ENCODE results near the gene FOXP1.
"Not testable (repeated sequence)": the region's sequence is repeated elsewhere in the genome, so short reads cannot be mapped to it uniquely, and the experiment has no call there.

FOXP1 gene

GRCh38 chr3:71325715-71326114 is 257.8 kb downstream of the FOXP1 start:
- no peak for DNase-seq

- DNase-seq, result not testable (repeated sequence)
Observed at GRCh38 chr3:71324224-71324623, 259.3 kb downstream of the FOXP1 start.

GRCh38 chr3:71323558-71323957 is 260.0 kb downstream of the FOXP1 start:
- no peak for DNase-seq

GRCh38 chr3:71322154-71322553 is 261.4 kb downstream of the FOXP1 start:
- no peak for DNase-seq

DNA sequence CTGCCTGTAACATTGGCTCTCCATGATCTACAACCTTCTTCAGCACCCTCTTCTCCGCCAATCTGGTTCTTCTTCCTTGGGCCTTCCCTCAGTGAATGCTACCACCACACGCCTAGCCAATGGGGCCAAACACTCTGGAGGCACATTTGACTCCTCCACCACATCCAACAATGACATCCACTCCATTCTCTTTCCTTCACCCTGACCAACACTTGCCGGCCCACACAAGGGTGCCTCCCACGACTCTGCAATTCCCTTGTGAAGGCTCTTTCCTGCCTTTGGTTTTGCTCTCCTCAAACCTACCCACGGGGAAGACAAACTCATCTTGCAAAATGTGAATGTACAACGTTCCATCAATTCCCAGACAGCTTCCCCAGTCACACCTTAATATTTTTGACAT is 263.8 kb downstream of the FOXP1 start:
- DNase-seq, result no peak

- DNase-seq, result no peak
Observed at GRCh38 chr3:71318458-71318827, 265.1 kb downstream of the FOXP1 start.

- no peak for DNase-seq
Observed at GRCh38 chr3:71317749-71318457, 265.6 kb downstream of the FOXP1 start.

- no peak for DNase-seq
Observed at GRCh38 chr3:71317140-71317539, 266.4 kb downstream of the FOXP1 start.

DNA sequence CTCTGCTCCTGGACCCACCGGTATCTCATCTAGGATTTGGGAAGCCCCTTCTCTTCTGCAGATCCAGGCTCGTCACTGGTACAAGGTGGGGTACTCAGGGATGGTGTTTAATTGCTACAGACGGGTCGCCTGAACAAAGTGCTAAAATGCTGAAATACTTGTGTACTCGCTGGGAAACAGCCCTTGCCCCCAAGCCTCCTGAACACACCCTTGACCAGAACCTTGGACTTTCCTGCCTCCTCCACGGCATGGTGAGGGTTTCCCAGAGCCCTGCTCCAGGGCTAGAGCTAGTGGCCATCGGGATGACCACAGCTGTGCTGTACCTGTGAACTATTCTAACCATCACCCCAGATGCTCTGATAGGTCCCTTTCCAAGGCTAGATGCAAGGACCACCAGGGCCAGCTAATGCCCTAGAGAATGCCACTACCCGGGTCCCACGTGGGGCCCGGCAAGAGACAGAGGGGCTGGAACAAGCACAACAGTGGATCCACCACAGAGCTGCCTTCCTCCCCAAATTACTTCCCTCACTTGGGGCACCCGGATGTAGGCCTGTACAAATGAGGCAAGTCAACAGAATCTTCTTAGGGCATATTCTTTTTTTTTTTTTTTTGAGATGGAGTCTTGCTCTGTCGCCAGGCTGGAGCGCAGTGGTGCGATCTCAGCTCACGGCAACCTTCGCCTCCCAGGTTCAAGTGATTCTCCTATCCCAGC is 267.3 kb downstream of the FOXP1 start:
- no peak for DNase-seq

- DNase-seq, result no peak
Observed at GRCh38 chr3:71315431-71315830, 268.1 kb downstream of the FOXP1 start.

- no peak for DNase-seq
Observed at GRCh38 chr3:71313844-71314243, 269.7 kb downstream of the FOXP1 start.

DNA sequence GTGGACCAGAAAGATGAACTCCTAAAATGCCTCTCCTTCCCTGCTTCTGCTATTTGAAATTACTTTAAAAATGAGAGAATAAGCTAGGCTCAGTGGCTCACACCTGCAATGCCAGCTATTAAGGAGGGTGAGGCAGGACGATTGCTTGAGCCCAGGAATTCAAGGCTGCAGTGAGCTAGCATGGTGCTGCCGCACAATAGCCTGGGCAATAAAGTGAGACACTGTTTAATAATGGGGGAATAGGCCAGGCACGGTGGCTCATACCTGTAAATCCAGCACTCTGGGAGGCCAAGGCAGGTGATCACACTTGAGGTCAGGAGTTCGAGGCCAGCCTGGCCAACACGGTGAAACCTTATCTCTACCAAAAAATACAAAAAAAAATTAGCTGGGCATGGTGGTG is 271.1 kb downstream of the FOXP1 start:
- DNase-seq, result no peak

DNA sequence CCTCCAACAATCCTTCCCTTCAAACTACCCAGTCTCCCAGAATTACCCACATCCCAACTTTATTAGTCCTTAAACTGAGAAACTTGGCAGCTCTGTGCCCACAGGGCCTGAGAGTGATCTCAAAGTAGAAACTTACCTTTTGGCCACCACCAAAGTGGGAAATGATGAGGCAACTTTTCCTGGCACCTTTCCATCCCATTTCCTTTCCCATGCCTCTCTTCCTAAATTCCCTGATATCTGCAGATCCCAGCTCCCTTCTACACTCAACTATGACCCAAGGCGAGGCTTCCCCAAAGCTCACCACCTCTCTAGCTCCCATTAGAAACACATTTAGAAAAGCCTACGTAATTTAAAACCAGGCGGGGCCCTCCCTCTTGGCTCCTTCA is 271.9 kb downstream of the FOXP1 start:
- DNase-seq, result no peak

DNA sequence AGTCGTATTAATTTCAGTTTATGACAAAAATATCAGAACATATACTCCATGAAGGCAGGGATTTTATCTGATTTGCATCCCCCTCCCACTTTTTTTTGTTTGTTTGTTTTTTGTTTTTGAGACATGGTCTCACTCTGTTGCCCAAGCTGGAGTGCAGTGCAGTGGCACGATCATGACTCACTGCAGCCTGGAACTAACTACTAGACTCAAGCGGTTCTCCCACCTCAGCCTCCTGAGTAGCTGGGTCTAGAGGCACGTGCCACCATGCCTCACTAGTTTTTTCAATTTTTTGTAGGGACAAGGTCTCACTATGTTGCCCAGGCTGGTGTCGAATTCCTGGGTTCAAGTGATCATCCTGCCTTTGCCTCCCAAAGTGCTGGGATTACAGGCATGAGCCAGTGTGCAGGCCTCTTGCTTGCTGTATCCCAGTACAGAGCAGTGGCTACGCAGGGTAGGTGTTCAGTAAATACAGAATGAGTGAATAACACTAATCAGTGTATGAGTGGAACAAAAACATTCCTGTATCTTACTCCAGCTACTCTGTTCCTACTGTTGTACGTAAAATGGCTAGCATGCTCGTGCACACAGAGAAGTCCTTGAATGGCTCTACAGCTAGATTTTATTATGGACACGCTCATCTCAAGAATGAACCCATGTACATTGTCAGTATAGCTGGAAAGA is 272.4 kb downstream of the FOXP1 start:
- DNase-seq, result no peak

DNA sequence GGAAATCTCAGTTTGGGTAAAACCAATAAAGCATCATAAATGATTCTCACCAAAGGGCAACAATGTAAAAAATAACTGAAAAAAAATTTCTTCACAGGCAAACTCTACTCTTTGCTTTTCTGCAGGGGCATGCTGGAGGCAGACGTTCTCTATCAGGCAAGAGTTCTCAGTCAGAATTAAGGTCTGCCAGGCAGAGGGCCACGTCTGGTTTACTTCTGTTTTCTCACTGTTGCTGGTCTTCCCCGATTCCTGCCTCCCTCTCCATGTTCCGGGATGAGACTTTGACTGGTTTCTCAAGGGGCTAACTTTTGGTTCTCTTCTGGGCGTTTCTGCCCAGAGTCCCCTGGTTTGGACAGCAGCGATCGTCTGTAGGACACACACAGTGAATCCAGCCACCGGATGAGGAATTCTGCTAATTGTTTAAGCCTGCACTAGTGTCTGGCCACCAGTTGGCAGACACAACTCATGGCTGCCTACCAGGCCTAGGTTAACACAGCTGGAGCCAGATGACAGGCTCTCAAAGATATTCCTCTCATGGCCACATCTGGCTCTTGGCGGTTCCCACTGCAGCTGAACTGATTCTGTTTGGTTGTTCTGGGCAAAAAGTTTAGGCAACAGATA is 273.1 kb downstream of the FOXP1 start:
- DNase-seq, result peak in 4 of 14 donors; percentile 3 to 34 (median 17)

GRCh38 chr3:71309886-71310285 is 273.6 kb downstream of the FOXP1 start:
- DNase-seq, result no peak

DNA sequence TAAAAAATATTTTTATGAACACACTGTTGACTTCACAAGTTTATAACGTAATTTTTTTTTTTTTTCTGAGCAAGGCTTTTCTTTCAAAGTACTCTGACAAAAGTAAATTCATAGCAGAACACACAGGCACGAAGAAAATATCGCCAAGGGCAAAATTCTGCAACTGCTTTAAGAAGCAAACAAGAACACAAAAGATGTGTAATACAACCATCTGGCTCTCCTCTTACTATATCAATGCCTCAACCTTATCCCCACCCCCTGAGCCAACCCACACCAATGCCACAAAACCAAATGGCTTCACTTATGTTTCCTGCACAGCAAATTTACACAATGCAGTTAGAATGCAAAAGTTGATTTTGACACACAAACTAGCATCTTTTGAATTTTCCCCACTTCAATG is 274.2 kb downstream of the FOXP1 start:
- DNase-seq, result no peak

DNA sequence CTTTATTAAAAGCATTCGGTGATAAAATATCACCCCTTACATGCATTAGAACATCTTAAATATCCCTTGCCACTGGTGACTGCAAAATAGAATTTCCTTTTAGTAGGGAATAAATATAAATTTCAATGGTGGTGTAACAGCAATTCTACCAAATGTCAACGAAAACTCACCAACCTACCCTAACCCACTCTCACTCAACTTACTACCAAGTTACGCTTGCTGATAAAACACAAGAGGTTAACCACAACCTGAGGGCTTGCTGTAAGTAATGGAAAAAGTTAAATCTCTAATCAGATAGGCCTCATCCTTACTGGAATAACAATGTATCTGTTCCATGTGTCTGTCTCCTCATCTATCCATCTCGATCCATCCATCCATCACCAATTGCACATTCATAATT is 274.7 kb downstream of the FOXP1 start:
- DNase-seq, result no peak

- DNase-seq, result peak in 3 of 14 donors; percentile 8 to 49 (median 12)
Observed at GRCh38 chr3:71307991-71308697, 275.4 kb downstream of the FOXP1 start.

GRCh38 chr3:71305231-71306206 is 278.0 kb downstream of the FOXP1 start:
- peak in 11 of 14 donors; percentile 6 to 63 (median 25) for DNase-seq

- DNase-seq, result peak in 2 of 14 donors; percentile 3 to 16
Observed at GRCh38 chr3:71304684-71305083, 278.8 kb downstream of the FOXP1 start.
